Calu3 (cell line): Measurements from ENCODE around the gene GPATCH1. TPM values are rescaled to one million over a fixed set of nuclear protein-coding genes. Genes with fewer than 3 reads are reported as not detected.
A peak's percentile ranks its signal among the peaks of the same experiment; 100 is the strongest.

ENCODE experiments used
- BruUV-seq: library from RNA; stranded (reverse); fragments of 400-500 nt; replicated peaks from 2 replicates; lab custom pipeline; 2021; lab: Mats Ljungman, UMichigan
- CTCF ChIA-PET: fragments of 300-600 bp; sonication (Branson Sonifier 250); formaldehyde crosslinking; loops from one replicate; lab custom pipeline; 2022; ENCODE audit warnings: antibody characterized with exemption; lab: Charles Lee
- DNase-seq: peaks from one replicate; pipeline ENCODE4 v3.0.0; 2022
- H3K27ac Mint-ChIP-seq: one replicate; pipeline ENCODE4 v1.8.0; 2022; ENCODE audit warnings: mixed read lengths; ENCODE audit not compliant: unreplicated experiment
- H3K27me3 Mint-ChIP-seq: one replicate; pipeline ENCODE4 v1.8.0; 2022; ENCODE audit warnings: mixed read lengths; ENCODE audit not compliant: unreplicated experiment
- H3K36me3 Mint-ChIP-seq: one replicate; pipeline ENCODE4 v1.8.0; 2022; ENCODE audit warnings: mild to moderate bottlenecking, moderate library complexity, mixed read lengths; ENCODE audit not compliant: insufficient read depth, unreplicated experiment
- H3K4me1 Mint-ChIP-seq: one replicate; pipeline ENCODE4 v1.8.0; 2022; ENCODE audit warnings: mild to moderate bottlenecking, low read depth, mixed read lengths; ENCODE audit not compliant: unreplicated experiment
- H3K4me3 Mint-ChIP-seq: one replicate; pipeline ENCODE4 v1.8.0; 2022; ENCODE audit warnings: mild to moderate bottlenecking, low read depth, moderate library complexity, mixed read lengths; ENCODE audit not compliant: unreplicated experiment
- H3K9me3 Mint-ChIP-seq: one replicate; pipeline ENCODE4 v1.8.0; 2022; ENCODE audit warnings: low read depth, mixed read lengths; ENCODE audit not compliant: unreplicated experiment
- CTCF ChIP-seq: fragments of 200-600 bp; IDR thresholded peaks from one replicate; pipeline ENCODE4 v1.8.0; 2022; ENCODE audit warnings: antibody characterized with exemption; ENCODE audit not compliant: unreplicated experiment
- intact Hi-C: fragments of 100-400 bp; cut with micrococcal nuclease; formaldehyde crosslinking; loops from one replicate; pipeline ENCODE4 v1.10.0; 2022; ENCODE audit not compliant: unreplicated experiment
- total RNA-seq: library from RNA; stranded (reverse); gene quantifications from 2 replicates; pipeline ENCODE4 v1.2.3, GENCODE V29; 2022

Gene GPATCH1
- total RNA-seq, 1 experiment from 2014 or later = 16.3 TPM

GRCh38 chr19:33100894-33101644 lies 20.1 kb downstream of the GPATCH1 start:
- Mint-ChIP-seq H3K27me3 (no peaks in the 10 kb centered on the region), H3K9me3 (no peaks in the 10 kb centered on the region), H3K4me1 (peaks cover 41% of the 10 kb centered on the region), H3K4me3 (no peak overlapping the region), H3K36me3 (peaks cover 72% of the 10 kb centered on the region), H3K27ac (peak overlapping the region; percentile 68)
- intact Hi-C loops = loop anchor here (5.0 kb wide), 1 partner anchor 54 kb away; no protein-coding TSS in a partner anchor
- BruUV-seq = no TSS peak
- CTCF ChIA-PET = interaction anchor here (0.6 to 1.0 kb wide), 2 partner anchors 17 to 55 kb away, joined by 3 read pairs; no protein-coding TSS in a partner anchor
- no peak for TF ChIP-seq CTCF
- peak; percentile 84 for DNase-seq

GRCh38 chr19:33102893-33103292 lies 21.9 kb downstream of the GPATCH1 start:
- Mint-ChIP-seq H3K4me1 (peaks cover 24% of the 10 kb centered on the region), H3K36me3 (peaks cover 72% of the 10 kb centered on the region), H3K9me3 (no peaks in the 10 kb centered on the region), H3K27ac (no peak overlapping the region), H3K4me3 (no peak overlapping the region), H3K27me3 (no peaks in the 10 kb centered on the region)
- no peak for DNase-seq
- CTCF ChIA-PET = interaction anchor here (0.5 kb wide), 1 partner anchor 904 kb away, joined by 3 read pairs; no protein-coding TSS in a partner anchor
- no TSS peak for BruUV-seq
- no peak for TF ChIP-seq CTCF
- intact Hi-C loops = loop anchor here (5.0 kb wide), 1 partner anchor 56 kb away; no protein-coding TSS in a partner anchor

- H3K9me3 Mint-ChIP-seq = no peaks in the 10 kb centered on the region
- intact Hi-C loops = no loop called here
- peaks cover 55% of the 10 kb centered on the region for H3K36me3 Mint-ChIP-seq
- no peak overlapping the region for H3K4me3 Mint-ChIP-seq
- CTCF ChIA-PET = interaction anchor here (0.6 to 0.7 kb wide), 2 partner anchors 24 to 207 kb away, joined by 3 to 5 read pairs; no protein-coding TSS in a partner anchor
- peaks cover 9% of the 10 kb centered on the region for H3K4me1 Mint-ChIP-seq
- TF ChIP-seq CTCF = no peak
- no peak overlapping the region for H3K27ac Mint-ChIP-seq
- no peak for DNase-seq
- BruUV-seq = no TSS peak
- H3K27me3 Mint-ChIP-seq = no peaks in the 10 kb centered on the region
Measured at GRCh38 chr19:33108161-33108560, 27.2 kb downstream of the GPATCH1 start.

GRCh38 chr19:33110137-33110910 lies 29.3 kb downstream of the GPATCH1 start:
- no peak overlapping the region for H3K4me3 Mint-ChIP-seq
- peaks cover 52% of the 10 kb centered on the region for H3K36me3 Mint-ChIP-seq
- no peak for DNase-seq
- BruUV-seq = no TSS peak
- no peak for TF ChIP-seq CTCF
- intact Hi-C loops = loop anchor here (5.0 kb wide), 1 partner anchor 33 kb away; no protein-coding TSS in a partner anchor
- H3K4me1 Mint-ChIP-seq = peaks cover 22% of the 10 kb centered on the region
- CTCF ChIA-PET = interaction anchor here (0.7 kb wide), 2 partner anchors 101 to 917 kb away, joined by 3 read pairs; no protein-coding TSS in a partner anchor
- no peaks in the 10 kb centered on the region for H3K27me3 Mint-ChIP-seq
- H3K9me3 Mint-ChIP-seq = no peaks in the 10 kb centered on the region
- no peak overlapping the region for H3K27ac Mint-ChIP-seq
